ENCODE data around the gene HECTD1. TPM values are rescaled to one million over a fixed set of nuclear protein-coding genes. Genes with fewer than 3 reads are reported as not detected.

Gene HECTD1
- total RNA-seq, 1 experiment from 2014 or later, result 101 TPM

- ATAC-seq, result no peak
- in situ Hi-C loops (cut with HindIII; ENCODE audit: low pct_unique_long_range_greater_than_20kb, low sequenced_read_pairs), result no loop called here
- DNase-seq (ENCODE audit: low read depth, low spot score), result no peak
- intact Hi-C loops (cut with micrococcal nuclease; ENCODE audit: unreplicated experiment), result no loop called here
- Histone ChIP-seq H3K27me3 (ENCODE audit: control insufficient read depth, insufficient read depth, low read length) (no peaks in the 10 kb centered on the region), H3K4me3 (ENCODE audit: low read depth in 2 of 2, low read length in 2 of 2) (no peak overlapping the region), H3K36me3 (ENCODE audit: control insufficient read depth, insufficient read depth, low read length) (peaks cover 6% of the 10 kb centered on the region), H3K4me1 (ENCODE audit: control insufficient read depth, insufficient read depth, low read length) (no peaks in the 10 kb centered on the region), H3K27ac (ENCODE audit: low read length) (no peak overlapping the region), H3K9me3 (ENCODE audit: control insufficient read depth, insufficient read depth, low read depth, low read length) (no peaks in the 10 kb centered on the region)
- TF ChIP-seq TCF7L2 (IDR thresholded peaks at IDR 0.05; ENCODE audit: low read depth, low read length) (no peak), SIN3A (IDR thresholded peaks at IDR 0.05; ENCODE audit: borderline replicate concordance, insufficient read depth, low read depth, low read length) (no peak), REST (IDR thresholded peaks at IDR 0.05; ENCODE audit: insufficient read depth in 1 of 2, low read depth in 2 of 2, low read length in 1 of 2) (no peak), POLR2AphosphoS5 (IDR thresholded peaks at IDR 0.05; ENCODE audit: low read depth, low read length) (no peak), CTCF (IDR thresholded peaks at IDR 0.05) (no peak)
- POLR2A ChIA-PET, result no interaction called here
- CTCF ChIA-PET, result no interaction called here
- no TSS peak for BruUV-seq (replicated peaks)
These were observed 44.5 kb downstream of the HECTD1 start for GRCh38 chr14:31162910-31163649.

GRCh38 chr14:31161274-31161673 lies 46.3 kb downstream of the HECTD1 start:
- in situ Hi-C loops (cut with HindIII; ENCODE audit: low pct_unique_long_range_greater_than_20kb, low sequenced_read_pairs), result no loop called here
- ChIA-PET POLR2A (no interaction called here), CTCF (no interaction called here)
- Histone ChIP-seq H3K27me3 (ENCODE audit: control insufficient read depth, insufficient read depth, low read length) (no peaks in the 10 kb centered on the region), H3K27ac (ENCODE audit: low read length) (no peak overlapping the region), H3K36me3 (ENCODE audit: control insufficient read depth, insufficient read depth, low read length) (peaks cover 10% of the 10 kb centered on the region; the same call in 1 of the 2 replicates), H3K4me3 (ENCODE audit: low read depth in 2 of 2, low read length in 2 of 2) (no peak overlapping the region), H3K9me3 (ENCODE audit: control insufficient read depth, insufficient read depth, low read depth, low read length) (no peaks in the 10 kb centered on the region), H3K4me1 (ENCODE audit: control insufficient read depth, insufficient read depth, low read length) (no peaks in the 10 kb centered on the region)
- intact Hi-C loops (cut with micrococcal nuclease; ENCODE audit: unreplicated experiment), result no loop called here
- ATAC-seq (no peak), DNase-seq (ENCODE audit: low read depth, low spot score) (no peak)
- no peak for TF ChIP-seq CTCF (IDR thresholded peaks at IDR 0.05)
- TF ChIP-seq REST (IDR thresholded peaks at IDR 0.05; ENCODE audit: insufficient read depth in 1 of 2, low read depth in 2 of 2, low read length in 1 of 2), result no peak
- no peak for TF ChIP-seq POLR2AphosphoS5 (IDR thresholded peaks at IDR 0.05; ENCODE audit: low read depth, low read length)
- no peak for TF ChIP-seq SIN3A (IDR thresholded peaks at IDR 0.05; ENCODE audit: borderline replicate concordance, insufficient read depth, low read depth, low read length)
- no peak for TF ChIP-seq TCF7L2 (IDR thresholded peaks at IDR 0.05; ENCODE audit: low read depth, low read length)
- no TSS peak for BruUV-seq (replicated peaks)

All from Panc1 (cell line).